Prostate gland (tissue), 2 donors: ENCODE measurements around the gene BTBD9.

ENCODE experiments used
- POLR2A ChIP-seq: fragments of 450-650 bp; IDR thresholded peaks from one replicate; pipeline ENCODE4 v1.6.1; 2016; ENCODE audit warnings: antibody characterized with exemption, mild to moderate bottlenecking
- TF ChIP-seq, protein P1 (sequence below), 4 experiments: fragments of 200-600 bp in 2 of 4; fragments of 450-650 bp in 2 of 4; sonication (generic) in 2 of 4; IDR thresholded peaks; 1 replicate in 3 of 4; 2 replicates in 1 of 4; pipeline ENCODE4 v1.5.1; 2016 to 2019; ENCODE audit warnings: antibody characterized with exemption in 4 of 4, mild to moderate bottlenecking in 2 of 4, moderate library complexity in 2 of 4

DNA sequence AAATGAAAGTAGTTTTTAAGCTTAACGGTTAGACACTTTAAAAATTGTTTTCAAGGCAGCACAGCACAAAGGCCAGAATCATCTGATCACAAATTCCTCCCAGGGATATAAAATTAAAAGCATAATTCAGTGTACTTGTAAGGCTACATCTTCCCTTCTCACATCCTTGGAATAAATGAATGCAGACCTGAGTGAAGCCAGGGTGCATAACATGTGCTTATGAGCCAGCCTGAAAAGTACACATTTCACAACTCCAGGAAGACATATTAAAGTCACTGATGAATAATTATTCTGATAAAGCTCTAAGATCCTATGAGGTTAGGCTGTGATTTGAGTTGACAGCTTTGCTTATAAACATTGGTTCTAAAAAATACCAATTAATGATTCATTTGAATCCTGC is 163.6 kb downstream of the BTBD9 start:
- TF ChIP-seq, protein P1, sequence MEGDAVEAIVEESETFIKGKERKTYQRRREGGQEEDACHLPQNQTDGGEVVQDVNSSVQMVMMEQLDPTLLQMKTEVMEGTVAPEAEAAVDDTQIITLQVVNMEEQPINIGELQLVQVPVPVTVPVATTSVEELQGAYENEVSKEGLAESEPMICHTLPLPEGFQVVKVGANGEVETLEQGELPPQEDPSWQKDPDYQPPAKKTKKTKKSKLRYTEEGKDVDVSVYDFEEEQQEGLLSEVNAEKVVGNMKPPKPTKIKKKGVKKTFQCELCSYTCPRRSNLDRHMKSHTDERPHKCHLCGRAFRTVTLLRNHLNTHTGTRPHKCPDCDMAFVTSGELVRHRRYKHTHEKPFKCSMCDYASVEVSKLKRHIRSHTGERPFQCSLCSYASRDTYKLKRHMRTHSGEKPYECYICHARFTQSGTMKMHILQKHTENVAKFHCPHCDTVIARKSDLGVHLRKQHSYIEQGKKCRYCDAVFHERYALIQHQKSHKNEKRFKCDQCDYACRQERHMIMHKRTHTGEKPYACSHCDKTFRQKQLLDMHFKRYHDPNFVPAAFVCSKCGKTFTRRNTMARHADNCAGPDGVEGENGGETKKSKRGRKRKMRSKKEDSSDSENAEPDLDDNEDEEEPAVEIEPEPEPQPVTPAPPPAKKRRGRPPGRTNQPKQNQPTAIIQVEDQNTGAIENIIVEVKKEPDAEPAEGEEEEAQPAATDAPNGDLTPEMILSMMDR (IDR thresholded peaks at IDR 0.05), result no peak
- TF ChIP-seq POLR2A, result no peak
